Activated CD4-positive, alpha-beta T cell treated with anti-CD3 and anti-CD28 coated beads for 36 hours (primary cell): Measurements from ENCODE around the gene IRF5. TPM values are rescaled to one million over a fixed set of nuclear protein-coding genes. Genes with fewer than 3 reads are reported as not detected.
"Not testable (repeated sequence)": the region's sequence is repeated elsewhere in the genome, so short reads cannot be mapped to it uniquely, and the experiment has no call there.

ENCODE experiments used
- ATAC-seq: fragments of 200-7000 bp; cut with Tn5 transposase; one replicate; pipeline ENCODE4 v1.10.0; 2021; ENCODE audit warnings: mild to moderate bottlenecking, moderate library complexity
- CTCF ChIA-PET: fragments of 350-600 bp; sonication (Branson Sonifier 250); formaldehyde crosslinking; loops from one replicate; lab custom pipeline; 2021; ENCODE audit warnings: antibody characterized with exemption; lab: Charles Lee
- POLR2A ChIA-PET: fragments of 350-600 bp; sonication (Branson Sonifier 250); formaldehyde crosslinking; loops from one replicate; lab custom pipeline; 2021; ENCODE audit warnings: antibody characterized with exemption, inconsistent platforms; lab: Charles Lee
- DNase-seq: peaks from one replicate; pipeline ENCODE4 v3.0.0-alpha.2; 2020
- H3K27ac Mint-ChIP-seq: one replicate; pipeline ENCODE4 v1.8.0; 2021; ENCODE audit warnings: mixed read lengths
- H3K27me3 Mint-ChIP-seq: one replicate; pipeline ENCODE4 v1.8.0; 2021; ENCODE audit warnings: mixed read lengths
- H3K36me3 Mint-ChIP-seq: one replicate; pipeline ENCODE4 v1.8.0; 2021; ENCODE audit warnings: low read depth, mixed read lengths
- H3K4me1 Mint-ChIP-seq: one replicate; pipeline ENCODE4 v1.8.0; 2021; ENCODE audit warnings: mixed read lengths
- H3K4me3 Mint-ChIP-seq: one replicate; pipeline ENCODE4 v1.8.0; 2021; ENCODE audit warnings: mild to moderate bottlenecking, moderate library complexity, mixed read lengths
- H3K9me3 Mint-ChIP-seq: one replicate; pipeline ENCODE4 v1.8.0; 2021; ENCODE audit warnings: low read depth, mixed read lengths
- intact Hi-C, 2 experiments: fragments of 100-400 bp; cut with DNase I in 1 of 2; cut with micrococcal nuclease in 1 of 2; formaldehyde crosslinking; loops; one replicate each; pipeline versions ENCODE4 v1.14.2 to v1.15.1; 2022 to 2024; cut with DNase I, micrococcal nuclease
- total RNA-seq, 2 experiments: library from RNA; stranded (reverse); gene quantifications; one replicate each; pipeline ENCODE4 v1.2.3, GENCODE V29; 2021

IRF5 gene
- total RNA-seq, 2 experiments from 2014 or later = 7.2 to 8.5 TPM

GRCh38 chr7:128989961-128990360, 52.2 kb downstream of the IRF5 start:
- Mint-ChIP-seq H3K9me3 (no peaks in the 10 kb centered on the region), H3K36me3 (peaks cover 25% of the 10 kb centered on the region), H3K27ac (no peak overlapping the region), H3K27me3 (no peaks in the 10 kb centered on the region), H3K4me1 (no peaks in the 10 kb centered on the region), H3K4me3 (no peak overlapping the region)
- ChIA-PET POLR2A (no interaction called here), CTCF (interaction anchor here (0.6 to 1.6 kb wide), 3 partner anchors 9 to 223 kb away, joined by 3 to 4 read pairs (median 3); no protein-coding TSS in a partner anchor)
- intact Hi-C loops = loop anchor here in 1 of 2 experiments (2.0 kb wide), 1 partner anchor 37 kb away; no protein-coding TSS in a partner anchor
- ATAC-seq = no peak
- DNase-seq = no peak

- ChIA-PET POLR2A (no interaction called here), CTCF (no interaction called here)
- intact Hi-C loops = no loop called here
- peaks cover 18% of the 10 kb centered on the region for H3K36me3 Mint-ChIP-seq
- H3K27ac Mint-ChIP-seq = no peak overlapping the region
- H3K27me3 Mint-ChIP-seq = no peaks in the 10 kb centered on the region
- H3K9me3 Mint-ChIP-seq = no peaks in the 10 kb centered on the region
- H3K4me3 Mint-ChIP-seq = no peak overlapping the region
- DNase-seq (no peak), ATAC-seq (no peak)
- no peaks in the 10 kb centered on the region for H3K4me1 Mint-ChIP-seq
Measured at GRCh38 chr7:128993419-128993818, 55.7 kb downstream of the IRF5 start.

DNA sequence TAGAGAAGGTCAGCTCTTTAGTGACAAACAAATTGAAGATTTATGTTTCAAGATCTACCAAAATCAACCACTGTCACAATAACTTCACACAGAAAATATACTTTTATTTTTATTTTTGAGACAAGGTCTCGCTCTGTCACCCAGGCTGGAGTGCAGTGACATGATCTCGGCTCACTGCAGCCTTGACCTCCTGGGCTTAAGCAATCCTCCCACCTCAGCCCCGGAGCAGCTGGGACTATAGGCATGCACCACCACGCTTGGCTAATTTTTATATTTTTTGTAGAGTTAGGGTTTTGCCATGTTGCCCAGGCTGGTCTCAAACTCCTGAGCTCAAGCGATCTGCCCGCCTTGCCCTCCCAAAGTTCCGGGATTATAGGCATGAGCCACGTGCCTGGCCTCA, 56.8 kb downstream of the IRF5 start:
- H3K9me3 Mint-ChIP-seq, POLR2A ChIA-PET, H3K4me3 Mint-ChIP-seq, H3K27ac Mint-ChIP-seq, H3K27me3 Mint-ChIP-seq, intact Hi-C loops, ATAC-seq, H3K4me1 Mint-ChIP-seq, DNase-seq: not testable (repeated sequence)
- peaks cover 17% of the 10 kb centered on the region for H3K36me3 Mint-ChIP-seq
- CTCF ChIA-PET = interaction anchor here (0.6 to 0.8 kb wide), 3 partner anchors 83 to 111 kb away, joined by 3 read pairs; no protein-coding TSS in a partner anchor

DNA sequence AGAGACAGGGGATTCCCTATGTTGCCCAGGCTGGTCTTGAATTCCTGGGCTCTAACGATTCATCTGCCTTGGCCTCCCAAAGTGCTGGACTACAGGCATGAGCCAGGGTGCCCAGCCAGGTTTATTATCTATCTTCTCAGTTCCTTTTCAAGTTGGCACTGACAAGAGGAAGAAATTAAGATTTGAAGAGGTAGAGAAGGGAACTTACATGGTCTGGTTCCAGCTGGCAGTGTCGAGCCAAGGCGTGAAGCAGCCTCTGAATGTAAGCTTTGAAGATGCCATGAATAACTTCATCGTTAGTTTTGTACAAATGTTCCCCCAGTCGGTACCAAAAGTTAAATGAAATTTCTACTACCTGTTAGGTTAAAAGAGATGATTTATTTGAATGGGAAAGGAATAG, 59.5 kb downstream of the IRF5 start:
- ChIA-PET POLR2A (no interaction called here), CTCF (interaction anchor here (0.6 to 1.5 kb wide), 5 partner anchors 10 to 94 kb away, joined by 3 to 5 read pairs (median 3); no protein-coding TSS in a partner anchor)
- DNase-seq (no peak), ATAC-seq (no peak)
- intact Hi-C loops = no loop called here
- no peak overlapping the region for H3K4me3 Mint-ChIP-seq
- peaks cover 29% of the 10 kb centered on the region for H3K36me3 Mint-ChIP-seq
- H3K27ac Mint-ChIP-seq = no peak overlapping the region
- H3K4me1 Mint-ChIP-seq = no peaks in the 10 kb centered on the region
- no peaks in the 10 kb centered on the region for H3K9me3 Mint-ChIP-seq
- H3K27me3 Mint-ChIP-seq = no peaks in the 10 kb centered on the region

Other genes starting within 250 kb of the IRF5 start
- 10 to 100 TPM; 32.9 to 33.8 TPM for gene CALU, start 198.6 kb upstream of the IRF5 start, total RNA-seq
- gene OPN1SW, start 162.1 kb upstream of the IRF5 start, total RNA-seq = not detected
- 1 to 10 TPM; 6.9 to 7.7 TPM for gene CCDC136, start 146.0 kb upstream of the IRF5 start, total RNA-seq
- gene FLNC, start 107.5 kb upstream of the IRF5 start, total RNA-seq = under 1 TPM; 0.09 to 0.18 TPM
- gene ATP6V1F, start 75.1 kb upstream of the IRF5 start, total RNA-seq = 100 to 1,000 TPM; 109 to 159 TPM
- not detected for gene KCP, start 27.2 kb upstream of the IRF5 start, total RNA-seq
- 10 to 100 TPM; 57.7 to 60.5 TPM for gene TNPO3, start 117.2 kb downstream of the IRF5 start, total RNA-seq
- gene TSPAN33, start 206.8 kb downstream of the IRF5 start, total RNA-seq = 1 to 10 TPM; 6.5 to 7.5 TPM